A673 (cell line): ENCODE results near the gene PADI6. TPM values are rescaled to one million over a fixed set of nuclear protein-coding genes. Genes with fewer than 3 reads are reported as not detected.
A peak's percentile ranks its signal among the peaks of the same experiment; 100 is the strongest.

Source experiments
- BruUV-seq: library from RNA; stranded (reverse); fragments of 400-500 nt; replicated peaks from 2 replicates; lab custom pipeline; 2021; lab: Mats Ljungman, UMichigan
- CTCF ChIA-PET: fragments of 300-600 bp; sonication (Branson Sonifier 250); formaldehyde crosslinking; loops from one replicate; lab custom pipeline; 2022; ENCODE audit warnings: antibody characterized with exemption; lab: Charles Lee
- POLR2A ChIA-PET: fragments of 300-600 bp; sonication (Branson Sonifier 250); formaldehyde crosslinking; loops from one replicate; lab custom pipeline; 2022; ENCODE audit warnings: antibody characterized with exemption; ENCODE audit not compliant: low non-redundant PET; lab: Charles Lee
- DNase-seq: peaks from one replicate; pipeline ENCODE4 v3.0.0-alpha.2; 2015; ENCODE audit warnings: low spot score
- H3K27ac ChIP-seq: fragments of 200-600 bp; sonication (generic); 2 replicates; pipeline ENCODE4 v1.5.1; 2016; ENCODE audit warnings: mixed run types, low read depth, mild to moderate bottlenecking, mixed read lengths, antibody characterized with exemption, low read length; ENCODE audit not compliant: poor library complexity, severe bottlenecking
- H3K27me3 ChIP-seq: fragments of 200-600 bp; sonication (generic); replicated peaks from 2 replicates; pipeline ENCODE4 v1.6.1; 2017; ENCODE audit warnings: mixed run types, low read depth, mild to moderate bottlenecking, mixed read lengths, antibody characterized with exemption, low read length; ENCODE audit not compliant: insufficient read depth, poor library complexity
- H3K36me3 ChIP-seq: fragments of 200-600 bp; sonication (generic); 2 replicates; pipeline ENCODE4 v1.6.1; 2016; ENCODE audit warnings: mixed run types, mild to moderate bottlenecking, mixed read lengths, antibody characterized with exemption, low read length; ENCODE audit not compliant: insufficient read depth, poor library complexity, severe bottlenecking
- H3K4me1 ChIP-seq: fragments of 200-600 bp; sonication (generic); 2 replicates; pipeline ENCODE4 v1.6.1; 2017; ENCODE audit warnings: mixed run types, mild to moderate bottlenecking, mixed read lengths, antibody characterized with exemption, low read length; ENCODE audit not compliant: insufficient read depth, poor library complexity, severe bottlenecking
- H3K4me3 ChIP-seq: fragments of 200-600 bp; sonication (generic); 2 replicates; pipeline ENCODE4 v1.5.1; 2016; ENCODE audit warnings: low read depth, mixed run types, mild to moderate bottlenecking, mixed read lengths, low read length; ENCODE audit not compliant: poor library complexity, severe bottlenecking
- H3K9me3 ChIP-seq: fragments of 200-600 bp; sonication (generic); 2 replicates; pipeline ENCODE4 v1.6.1; 2016; ENCODE audit warnings: mixed run types, low read depth, mild to moderate bottlenecking, mixed read lengths, antibody characterized with exemption, low read length; ENCODE audit not compliant: poor library complexity, severe bottlenecking
- EZH2 ChIP-seq: fragments of 200-600 bp; sonication (generic); IDR thresholded peaks from 2 replicates; pipeline ENCODE4 v1.6.1; 2017; ENCODE audit warnings: borderline replicate concordance, low read depth, mild to moderate bottlenecking, mixed read lengths, antibody characterized with exemption, low read length; ENCODE audit not compliant: poor library complexity, severe bottlenecking
- intact Hi-C: fragments of 100-400 bp; cut with micrococcal nuclease; formaldehyde crosslinking; loops from one replicate; pipeline ENCODE4 v1.10.0; 2022; ENCODE audit not compliant: unreplicated experiment
- total RNA-seq: library from RNA; stranded (reverse); gene quantifications from 2 replicates; pipeline ENCODE4 v1.2.3, GENCODE V29; 2021
- TF ChIP-seq, protein P1 (sequence below): fragments of 300-800, 200-600 bp; sonication (generic); conservative IDR thresholded peaks from 2 replicates; pipeline ENCODE4 v1.5.1; 2017; ENCODE audit warnings: low read depth, mild to moderate bottlenecking, antibody characterized with exemption, low read length, moderate library complexity, mixed read lengths

Gene PADI6
- total RNA-seq, 1 experiment from 2014 or later = not detected

DNA sequence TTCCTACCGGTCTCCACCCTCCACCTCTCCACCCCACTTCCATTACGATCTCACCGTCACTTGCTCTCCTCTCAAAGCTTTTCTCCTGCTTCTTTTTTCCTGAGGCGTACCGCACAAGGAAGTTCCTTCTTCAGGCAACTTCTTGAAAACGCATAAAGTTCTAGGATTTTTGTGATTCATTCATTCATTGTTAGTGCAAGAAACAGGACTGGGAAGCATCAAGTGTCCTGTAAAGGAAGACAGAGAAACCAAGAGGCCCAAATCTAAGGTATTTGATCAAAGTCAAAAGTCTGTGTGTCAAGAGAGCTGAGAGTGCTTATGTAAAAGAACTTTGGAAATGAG is 68.8 kb downstream of the PADI6 start:
- DNase-seq = no peak
- BruUV-seq = no TSS peak
- CTCF ChIA-PET = interaction anchor here (0.5 kb wide), 1 partner anchor 311 kb away, joined by 6 read pairs; no protein-coding TSS in a partner anchor
- no peaks in the 10 kb centered on the region for H3K9me3 ChIP-seq
- H3K27ac ChIP-seq = peak overlapping the region; percentile 73
- H3K4me1 ChIP-seq = peaks cover 31% of the 10 kb centered on the region
- no peaks in the 10 kb centered on the region for H3K27me3 ChIP-seq
- POLR2A ChIA-PET = no interaction called here
- intact Hi-C loops = no loop called here
- TF ChIP-seq EZH2 = no peak
- TF ChIP-seq, protein P1, sequence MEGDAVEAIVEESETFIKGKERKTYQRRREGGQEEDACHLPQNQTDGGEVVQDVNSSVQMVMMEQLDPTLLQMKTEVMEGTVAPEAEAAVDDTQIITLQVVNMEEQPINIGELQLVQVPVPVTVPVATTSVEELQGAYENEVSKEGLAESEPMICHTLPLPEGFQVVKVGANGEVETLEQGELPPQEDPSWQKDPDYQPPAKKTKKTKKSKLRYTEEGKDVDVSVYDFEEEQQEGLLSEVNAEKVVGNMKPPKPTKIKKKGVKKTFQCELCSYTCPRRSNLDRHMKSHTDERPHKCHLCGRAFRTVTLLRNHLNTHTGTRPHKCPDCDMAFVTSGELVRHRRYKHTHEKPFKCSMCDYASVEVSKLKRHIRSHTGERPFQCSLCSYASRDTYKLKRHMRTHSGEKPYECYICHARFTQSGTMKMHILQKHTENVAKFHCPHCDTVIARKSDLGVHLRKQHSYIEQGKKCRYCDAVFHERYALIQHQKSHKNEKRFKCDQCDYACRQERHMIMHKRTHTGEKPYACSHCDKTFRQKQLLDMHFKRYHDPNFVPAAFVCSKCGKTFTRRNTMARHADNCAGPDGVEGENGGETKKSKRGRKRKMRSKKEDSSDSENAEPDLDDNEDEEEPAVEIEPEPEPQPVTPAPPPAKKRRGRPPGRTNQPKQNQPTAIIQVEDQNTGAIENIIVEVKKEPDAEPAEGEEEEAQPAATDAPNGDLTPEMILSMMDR = no peak
- peak overlapping the region; percentile 49 for H3K4me3 ChIP-seq
- peaks cover 8% of the 10 kb centered on the region for H3K36me3 ChIP-seq

DNA sequence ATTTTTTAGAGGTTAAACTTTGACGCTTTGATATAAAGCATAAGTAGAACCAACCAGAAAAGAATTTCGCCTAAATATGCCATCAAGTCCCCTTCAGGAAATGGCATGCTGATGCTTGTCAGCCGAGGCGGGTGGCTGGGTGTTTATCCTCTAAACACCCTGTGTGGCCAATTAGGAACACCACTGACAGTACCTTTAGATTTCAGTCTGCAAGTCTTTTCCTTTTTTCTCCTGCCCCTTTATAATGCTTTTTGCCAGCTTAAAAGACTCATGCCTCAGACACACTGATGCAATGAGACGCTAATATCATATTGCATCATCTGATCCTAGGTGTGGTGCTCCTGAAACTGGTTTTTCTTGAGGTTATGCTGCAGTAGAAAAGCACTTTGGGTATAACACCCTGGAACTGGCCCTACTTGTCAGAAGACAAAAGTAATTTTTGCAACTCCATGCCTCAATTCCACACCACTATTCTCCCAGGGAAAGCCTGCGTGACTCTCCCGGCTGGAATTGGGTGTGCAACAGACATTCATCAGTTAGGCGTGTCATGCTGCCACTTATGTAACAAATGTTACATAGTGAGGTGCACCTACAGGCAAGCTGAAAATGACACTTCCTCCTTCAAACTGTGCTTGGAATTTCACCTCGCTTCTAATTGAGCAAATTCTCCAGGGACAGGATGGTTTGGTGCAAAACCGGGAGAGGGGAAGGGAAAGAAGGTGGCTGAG is 69.4 kb downstream of the PADI6 start:
- Histone ChIP-seq H3K36me3 (peaks cover 3% of the 10 kb centered on the region), H3K4me1 (peaks cover 29% of the 10 kb centered on the region), H3K27ac (peak overlapping the region; percentile 73), H3K4me3 (peak overlapping the region; percentile 49), H3K27me3 (no peaks in the 10 kb centered on the region), H3K9me3 (no peaks in the 10 kb centered on the region)
- intact Hi-C loops = no loop called here
- TF ChIP-seq, protein P1 = no peak
- no peak for TF ChIP-seq EZH2
- ChIA-PET POLR2A (interaction anchor here (0.6 kb wide), 1 partner anchor 1229 kb away, joined by 9 read pairs; no protein-coding TSS in a partner anchor), CTCF (interaction anchor here (0.6 kb wide), 1 partner anchor 312 kb away, joined by 6 read pairs; no protein-coding TSS in a partner anchor)
- BruUV-seq = no TSS peak
- DNase-seq = peak; percentile 53

DNA sequence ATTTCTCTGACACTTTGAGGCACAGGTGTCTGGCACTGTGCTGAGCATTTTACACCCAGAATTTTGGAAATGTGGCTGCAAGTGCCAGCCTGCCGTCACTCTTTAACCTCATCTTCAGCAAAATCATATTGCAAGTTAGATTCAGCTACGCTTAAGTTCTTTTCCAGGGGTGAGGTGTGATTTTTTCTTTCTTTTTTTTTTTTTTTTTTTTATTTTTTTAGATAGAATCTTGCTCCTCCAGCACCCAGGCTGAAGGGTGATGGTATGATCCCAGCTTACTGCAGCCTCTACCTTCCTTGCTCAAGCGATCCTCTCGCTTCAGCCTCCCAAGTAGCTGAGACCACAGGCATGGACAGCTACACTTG is 70.0 kb downstream of the PADI6 start:
- no peaks in the 10 kb centered on the region for H3K27me3 ChIP-seq
- no peak for TF ChIP-seq EZH2
- TF ChIP-seq, protein P1 = no peak
- peaks cover 24% of the 10 kb centered on the region for H3K4me1 ChIP-seq
- no peaks in the 10 kb centered on the region for H3K36me3 ChIP-seq
- peak overlapping the region; percentile 73 for H3K27ac ChIP-seq
- DNase-seq = no peak
- ChIA-PET POLR2A (interaction anchor here (0.6 kb wide), 1 partner anchor 1228 kb away, joined by 9 read pairs; no protein-coding TSS in a partner anchor), CTCF (interaction anchor here (0.6 kb wide), 1 partner anchor 312 kb away, joined by 6 read pairs; no protein-coding TSS in a partner anchor)
- BruUV-seq = no TSS peak
- H3K4me3 ChIP-seq = no peak overlapping the region
- no peaks in the 10 kb centered on the region for H3K9me3 ChIP-seq
- intact Hi-C loops = no loop called here
